Activated CD4-positive, alpha-beta T cell treated with anti-CD3 and anti-CD28 coated beads for 24 hours (primary cell): ENCODE measurements around the gene TMEM108.

Experiments used
- DNase-seq, 2 donors: peaks; one replicate each; pipeline ENCODE4 v3.0.0-alpha.2; 2020; ENCODE audit warnings: low read depth in 2 of 2

The TMEM108 gene

DNA sequence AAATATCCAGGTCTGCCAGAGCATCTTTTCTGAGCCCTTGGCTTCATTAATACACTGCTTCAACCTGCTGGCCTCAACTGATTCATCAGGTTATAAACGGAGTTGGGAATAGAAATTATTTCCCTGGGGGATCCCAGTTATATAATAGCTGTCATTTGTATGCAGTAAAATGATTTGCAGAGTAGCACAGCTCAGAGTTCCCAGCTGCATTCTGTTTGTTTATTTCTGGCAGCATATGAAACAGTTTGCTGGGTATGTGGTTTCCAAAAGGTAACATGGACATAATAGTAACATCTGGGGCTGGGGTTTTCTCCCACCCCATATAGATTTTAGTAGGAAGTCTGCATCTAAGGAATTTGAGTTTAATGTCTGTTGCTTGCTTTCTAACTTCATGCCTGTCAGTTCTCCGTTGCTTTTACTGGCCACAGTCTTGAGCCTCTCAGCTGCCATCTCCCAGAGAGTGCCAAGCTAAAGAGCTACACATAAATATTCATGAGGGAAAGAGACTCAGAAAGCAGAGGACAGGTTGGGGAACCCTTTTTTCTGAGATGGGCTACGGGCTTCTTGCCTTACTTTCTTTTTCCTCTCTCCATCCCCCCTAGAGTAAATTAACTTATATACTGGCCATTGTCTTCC, 124.6 kb downstream of the TMEM108 start:
- no peak for DNase-seq

DNA sequence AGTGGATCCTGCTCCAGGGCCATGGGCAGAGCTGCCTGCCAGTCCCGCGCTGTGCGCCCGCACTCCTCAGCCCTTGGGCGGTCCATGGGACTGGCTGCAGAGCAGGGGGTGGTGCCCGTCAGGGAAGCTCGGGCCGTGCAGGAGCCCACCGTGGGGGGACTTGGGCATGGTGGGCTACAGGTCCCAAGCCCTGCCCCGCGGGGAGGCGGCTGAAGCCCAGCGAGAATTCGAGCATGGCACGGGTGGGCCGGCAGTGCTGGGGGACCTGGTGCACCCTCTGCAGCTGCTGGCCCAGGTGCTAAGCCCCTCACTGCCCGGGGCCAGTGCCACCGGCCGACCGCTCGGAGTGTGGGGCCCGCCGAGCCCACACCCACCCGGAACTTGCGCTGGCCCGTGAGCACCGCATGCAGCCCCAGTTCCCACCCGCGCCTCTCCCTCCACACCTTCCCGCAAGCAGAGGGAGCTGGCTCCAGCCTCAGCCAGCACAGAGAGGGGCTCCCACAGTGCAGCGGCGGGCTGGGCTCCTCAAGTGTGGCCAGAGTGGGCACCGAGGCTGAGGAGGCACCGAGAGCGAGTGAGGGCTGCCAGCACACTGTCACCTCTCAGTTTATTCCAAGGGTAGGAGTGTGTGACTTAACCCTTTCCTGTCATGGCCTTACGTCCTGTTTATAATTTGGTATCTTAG, 129.3 kb downstream of the TMEM108 start:
- no peak for DNase-seq

DNA sequence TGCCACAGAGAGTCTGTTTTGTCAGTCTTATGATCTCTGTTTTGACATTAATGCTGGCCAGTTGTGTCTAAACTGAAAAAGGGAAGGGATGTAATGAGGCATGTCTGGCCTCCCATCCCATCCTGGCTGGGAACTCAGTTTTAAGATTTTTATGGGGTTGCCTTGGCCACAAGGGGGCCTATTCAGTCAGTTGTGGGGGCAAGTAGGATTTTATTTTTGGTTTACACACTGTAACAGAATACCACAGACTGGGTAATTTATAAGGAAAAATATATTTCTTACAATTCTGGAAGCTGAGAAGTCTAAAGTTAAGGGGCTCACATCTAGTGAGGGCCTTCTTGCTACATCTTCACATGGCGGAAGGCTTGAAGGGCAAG, 129.8 kb downstream of the TMEM108 start:
- no peak for DNase-seq

DNA sequence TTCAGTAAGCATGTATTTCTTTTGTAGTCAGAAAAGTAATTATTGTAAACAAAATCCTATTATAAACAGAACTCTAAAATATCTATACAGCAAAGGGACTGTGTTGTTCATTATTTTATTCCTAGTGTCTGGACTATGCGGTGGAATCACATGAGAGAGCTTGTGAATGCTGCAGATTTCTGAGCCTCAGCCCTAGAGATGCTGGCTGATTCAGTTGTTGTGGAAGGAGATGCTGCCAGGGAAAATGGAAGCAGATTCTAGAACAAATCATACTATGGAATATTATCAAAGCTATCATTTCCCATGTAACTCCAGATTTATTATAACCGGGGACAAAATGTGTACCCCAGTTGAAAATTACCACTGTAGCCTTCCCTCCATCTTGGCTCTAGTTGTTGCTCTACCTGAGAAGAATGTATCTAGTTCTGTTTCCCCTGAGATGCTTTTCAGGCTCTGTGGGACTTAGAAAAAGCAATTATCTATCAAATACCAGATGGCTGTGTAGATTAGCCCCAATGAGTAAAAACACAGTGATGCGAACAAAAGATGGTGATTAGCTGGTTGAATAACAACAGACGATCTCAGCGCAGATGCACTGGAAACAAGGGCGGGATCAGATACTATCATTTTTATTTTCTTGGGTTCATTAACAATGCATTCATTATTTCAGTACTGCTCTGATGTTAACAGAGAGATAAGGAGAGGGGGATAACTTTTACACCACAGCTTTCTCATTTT, 131.3 kb downstream of the TMEM108 start:
- DNase-seq = no peak

DNA sequence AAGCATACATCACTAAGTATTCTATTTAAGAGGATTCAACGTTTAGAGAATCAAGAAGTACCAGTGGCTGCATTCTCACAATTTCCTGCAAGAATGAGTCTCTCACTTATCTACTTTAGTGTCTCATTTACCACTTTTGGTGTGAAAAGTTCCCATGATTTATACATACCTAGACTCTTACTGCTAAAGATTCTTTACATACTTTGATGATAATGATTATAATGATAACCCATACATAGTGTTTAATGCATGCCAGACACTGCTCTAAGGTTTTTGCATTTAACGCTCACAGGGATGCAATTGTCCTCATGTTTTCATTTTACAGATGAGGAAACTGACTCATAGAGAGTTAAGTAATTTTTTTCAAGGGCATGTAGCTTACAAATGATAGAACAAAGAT, 133.6 kb downstream of the TMEM108 start:
- no peak for DNase-seq

DNA sequence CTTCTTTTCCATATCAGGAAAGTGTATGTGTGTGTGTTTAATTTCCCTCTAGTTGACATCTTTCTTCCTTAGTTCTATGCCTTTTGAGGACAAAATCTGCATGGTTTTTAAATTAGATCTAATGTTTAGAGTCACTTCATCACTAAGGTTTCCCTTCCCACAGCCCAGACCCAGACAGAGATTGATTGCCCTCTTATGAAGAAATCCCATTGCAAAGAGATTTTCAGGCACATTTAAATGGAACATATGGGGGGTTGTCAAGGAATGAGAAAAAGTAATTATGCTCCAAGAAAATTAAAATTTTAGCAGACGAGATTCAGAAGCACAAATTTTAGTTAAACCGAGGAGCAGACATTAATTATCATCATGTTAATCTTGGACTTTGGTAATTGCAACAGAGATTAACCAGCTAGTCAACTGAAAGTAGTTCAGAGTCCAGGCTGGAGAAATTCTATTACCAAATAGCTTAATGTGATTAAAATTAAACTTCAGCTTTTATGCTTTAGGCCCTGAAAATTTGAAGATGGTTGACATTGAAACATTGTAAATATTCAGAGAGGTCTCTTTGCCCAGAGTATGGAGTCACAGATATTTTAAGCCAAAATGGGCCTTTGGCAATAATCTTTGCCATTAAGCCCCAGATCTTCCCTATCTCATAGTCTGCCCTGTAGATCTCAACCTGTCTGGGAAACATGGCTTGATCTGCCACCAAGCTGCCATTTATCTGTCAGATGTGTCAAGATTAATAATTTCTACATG, 143.4 kb downstream of the TMEM108 start:
- DNase-seq = no peak

DNA sequence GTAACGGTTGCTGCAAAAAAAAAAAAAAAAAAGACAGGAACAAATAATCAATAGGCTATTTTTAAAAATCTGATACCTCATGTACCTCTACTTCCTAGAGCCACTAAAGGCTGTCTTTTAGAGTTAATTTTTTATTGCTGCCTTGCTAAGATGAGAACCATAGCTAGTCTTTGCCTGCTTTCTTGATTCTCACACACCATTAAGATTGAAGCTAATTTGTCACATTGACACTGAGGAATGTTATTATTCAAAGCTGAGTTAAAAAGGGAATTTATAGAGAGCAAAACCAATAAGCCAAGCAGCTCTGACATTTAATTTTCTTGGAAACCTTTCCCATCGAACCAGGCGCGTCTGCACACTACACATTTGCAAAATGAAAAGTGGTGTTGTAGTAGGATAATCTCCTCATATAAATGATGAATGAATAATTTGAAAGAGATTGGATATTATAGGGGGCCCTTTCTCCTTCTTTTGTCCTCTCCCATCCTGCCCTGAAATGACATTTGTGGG, 149.7 kb downstream of the TMEM108 start:
- no peak for DNase-seq

DNA sequence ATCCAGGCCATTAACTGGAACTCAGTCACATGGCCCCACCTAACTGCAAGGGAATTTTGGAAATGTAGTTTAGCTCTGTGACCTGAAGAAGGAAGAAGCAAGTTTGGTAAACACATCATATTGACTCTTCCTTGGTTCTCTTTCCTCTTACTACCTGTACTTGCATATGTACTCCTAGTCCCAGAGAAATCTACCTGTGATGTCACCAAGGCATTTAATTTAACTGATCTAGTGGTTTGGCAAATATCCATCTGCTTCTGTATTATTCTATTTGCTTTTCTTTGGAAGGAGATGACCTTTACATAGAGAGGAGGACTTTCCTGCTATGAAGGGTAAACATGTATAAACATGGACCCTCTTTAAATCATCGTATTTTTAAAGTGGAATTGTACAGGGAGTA, 150.8 kb downstream of the TMEM108 start:
- DNase-seq = no peak

DNA sequence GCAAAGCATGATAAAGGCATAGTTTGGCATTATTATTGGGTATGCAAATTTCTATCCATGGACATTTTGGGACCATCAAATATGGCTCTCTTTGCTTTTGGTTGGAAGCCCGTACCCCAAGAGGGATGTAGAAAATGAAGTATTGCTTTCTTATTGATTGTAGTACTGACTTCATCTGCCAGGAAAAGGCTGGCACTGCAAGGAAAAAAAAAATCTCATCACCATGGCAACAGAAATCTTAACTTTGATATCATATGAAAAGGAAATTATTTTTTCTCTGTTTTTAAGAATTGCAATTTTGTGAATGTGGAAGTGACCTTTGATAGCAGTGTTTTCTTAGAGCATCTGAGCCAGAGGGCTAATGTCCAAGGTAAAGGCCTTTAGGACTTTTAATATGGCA, 151.7 kb downstream of the TMEM108 start:
- no peak for DNase-seq

DNA sequence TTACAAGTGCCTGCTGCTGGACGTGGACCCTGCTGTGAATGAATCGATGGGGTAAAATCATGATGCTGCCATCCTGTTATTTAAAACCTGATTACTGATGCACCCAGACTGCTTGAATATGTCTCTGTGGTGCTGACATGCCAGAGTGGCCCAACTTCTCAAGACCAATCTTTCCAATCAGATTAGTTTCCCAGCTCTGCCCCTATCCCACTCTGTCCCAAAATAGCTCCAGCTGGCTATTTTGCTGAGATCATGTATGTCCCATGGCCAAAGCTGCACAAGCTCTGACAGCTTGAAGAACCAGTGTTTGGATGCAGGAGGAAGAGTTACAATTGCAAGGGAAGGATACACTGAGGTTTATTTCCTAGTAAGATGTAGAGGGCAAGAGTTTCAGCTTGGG, 153.6 kb downstream of the TMEM108 start:
- no peak for DNase-seq

DNA sequence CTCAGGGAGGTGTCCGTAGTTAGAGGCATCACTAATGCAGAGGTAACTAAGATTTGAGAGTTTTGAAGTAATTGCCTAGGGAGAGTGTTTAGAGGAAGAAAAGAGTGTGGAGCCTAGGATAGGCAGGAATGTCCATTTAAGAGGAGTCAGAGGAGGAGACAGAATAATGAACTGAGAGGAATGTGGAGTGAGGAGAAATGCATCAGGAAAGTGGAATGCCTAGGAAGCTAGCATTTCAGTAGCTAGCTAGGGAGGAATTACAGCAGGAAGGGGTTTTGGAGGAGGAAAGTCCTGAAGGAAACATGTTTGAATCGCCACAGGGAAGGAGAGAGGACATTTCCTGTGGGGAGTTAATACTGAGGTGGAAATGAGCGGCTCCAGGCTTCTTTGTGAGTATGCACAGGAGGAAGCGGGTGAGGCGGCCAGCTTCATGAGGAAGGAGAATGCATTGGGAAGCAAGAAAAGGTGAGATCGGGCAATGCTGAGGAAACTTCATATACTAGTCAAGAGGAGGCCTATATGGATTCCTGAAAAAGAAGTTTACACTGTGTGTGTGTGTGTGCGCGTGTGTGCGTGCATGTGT, 154.3 kb downstream of the TMEM108 start:
- no peak for DNase-seq

DNA sequence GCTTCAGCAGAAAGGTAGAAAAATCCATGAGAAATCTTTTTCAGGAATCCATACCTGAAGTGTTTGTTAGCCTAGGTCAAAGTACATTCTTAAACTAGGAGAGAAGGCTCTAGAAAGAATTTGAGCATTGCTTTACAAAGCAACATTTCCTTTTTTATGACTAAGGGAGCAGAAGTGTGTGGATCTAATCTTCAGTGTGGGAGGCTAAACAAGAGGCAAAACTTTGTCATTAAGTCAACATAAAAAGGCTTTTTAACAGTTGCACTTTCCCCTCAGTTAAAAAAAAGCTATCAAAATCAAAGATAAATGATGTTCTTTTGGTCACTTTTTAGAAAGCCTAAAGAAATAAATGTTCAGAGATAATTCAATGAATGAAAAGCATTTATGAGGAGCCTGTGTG, 154.8 kb downstream of the TMEM108 start:
- no peak for DNase-seq

DNA sequence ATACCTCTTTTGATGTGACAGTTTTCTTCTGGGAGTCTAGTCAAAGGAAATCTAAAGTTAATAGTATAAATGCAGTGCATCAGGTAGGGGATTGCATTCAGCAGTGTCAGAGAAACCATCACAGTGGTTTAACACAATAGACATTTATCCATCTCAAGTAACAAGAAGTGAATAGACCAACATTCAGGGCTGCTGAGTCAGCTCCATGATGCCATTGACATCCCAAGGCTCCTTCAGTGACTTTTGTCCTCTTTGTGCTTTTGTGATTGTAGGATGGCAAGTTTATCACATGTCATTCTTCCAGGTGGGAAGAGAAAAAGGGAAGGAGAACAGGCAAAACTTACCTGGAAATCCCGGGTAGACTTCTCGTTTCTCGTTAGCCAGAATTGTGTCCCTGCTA, 158.3 kb downstream of the TMEM108 start:
- no peak for DNase-seq

DNA sequence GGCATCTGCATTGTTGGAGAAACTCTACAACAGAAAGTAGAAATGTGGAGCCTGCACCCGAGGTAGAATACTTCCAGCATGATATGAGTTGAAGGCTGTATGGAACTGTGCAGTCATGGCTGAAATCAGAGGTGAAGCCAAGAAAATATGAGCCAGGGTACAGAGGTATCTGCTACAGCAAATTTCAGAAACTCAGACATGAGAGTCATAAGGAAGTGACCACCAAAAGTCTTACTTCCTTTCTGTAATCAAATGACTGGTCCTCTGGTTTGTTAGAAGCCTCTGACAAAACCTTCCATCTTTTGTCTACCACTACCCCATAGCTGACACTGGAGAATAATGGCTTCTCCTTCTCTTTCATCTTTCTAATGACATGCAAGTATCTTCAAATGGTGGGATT, 159.4 kb downstream of the TMEM108 start:
- no peak for DNase-seq

DNA sequence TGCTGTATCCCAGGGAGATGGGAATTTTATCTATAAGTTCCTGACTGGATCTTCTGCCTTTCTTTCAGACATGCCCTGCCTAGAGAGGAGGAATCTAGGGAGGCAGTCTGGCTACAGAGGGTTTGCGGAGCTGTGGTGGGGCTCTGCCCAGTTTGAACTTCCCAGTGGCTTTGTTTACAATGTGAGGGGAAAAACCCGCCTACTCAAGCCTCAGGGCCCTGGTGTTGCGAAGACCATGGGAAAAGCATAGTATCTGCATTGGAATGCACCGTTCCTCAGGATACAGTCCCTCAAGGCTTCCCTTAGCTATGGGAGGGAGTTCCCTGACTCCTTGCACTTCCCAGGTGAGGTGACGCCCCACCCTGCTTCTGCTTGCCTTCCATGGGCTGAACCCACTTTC, 168.7 kb downstream of the TMEM108 start:
- no peak for DNase-seq

DNA sequence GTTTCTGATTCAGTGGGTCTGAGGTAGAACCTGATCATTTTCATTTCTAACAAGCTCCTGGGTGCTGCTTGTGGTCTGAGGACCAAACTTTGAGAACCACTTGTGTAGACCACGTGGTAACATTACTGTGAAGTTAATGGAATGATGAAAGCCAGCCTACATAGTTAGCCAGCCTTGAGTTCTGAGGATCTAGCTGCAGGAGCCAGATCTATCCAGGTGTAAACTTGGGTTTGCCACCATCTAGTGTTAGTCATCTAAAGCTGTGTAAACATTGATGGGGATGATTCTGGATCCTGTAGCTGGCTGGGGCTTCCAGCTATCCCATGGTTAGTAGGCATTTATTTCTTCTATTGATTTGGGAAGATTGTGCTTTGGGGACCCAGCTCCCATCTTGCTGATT, 170.0 kb downstream of the TMEM108 start:
- DNase-seq = no peak

DNA sequence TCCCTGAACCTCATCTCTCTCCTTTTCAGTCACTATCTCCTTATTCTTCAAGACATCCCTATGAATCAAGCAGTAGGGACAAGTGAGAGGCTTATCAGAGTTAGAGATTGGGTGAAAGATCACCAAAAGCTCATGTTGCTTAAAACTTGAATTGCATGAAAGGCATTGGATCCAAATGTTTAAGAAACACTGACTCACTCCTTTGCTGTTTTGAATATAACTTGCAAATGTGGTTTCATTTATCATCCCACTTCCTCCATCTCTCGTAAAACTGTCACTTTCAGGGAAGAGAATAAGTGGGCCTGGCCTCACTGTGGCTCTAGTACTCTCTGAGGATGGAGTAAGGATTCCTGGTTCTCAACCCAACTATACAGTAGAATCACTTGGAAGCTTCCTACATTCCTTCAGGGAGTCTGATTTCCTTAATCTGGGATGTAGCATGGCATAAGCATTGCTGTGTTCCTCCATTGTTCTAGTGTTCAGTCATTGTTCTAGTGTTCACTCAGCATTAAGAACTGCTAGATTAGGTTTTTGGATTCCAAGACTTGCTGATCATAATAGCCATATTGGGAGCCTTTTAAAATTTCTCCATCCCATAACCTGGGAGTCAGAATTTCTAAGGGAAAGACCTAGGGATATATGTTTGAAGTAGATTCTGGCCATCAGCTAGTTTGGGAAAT, 171.8 kb downstream of the TMEM108 start:
- no peak for DNase-seq

DNA sequence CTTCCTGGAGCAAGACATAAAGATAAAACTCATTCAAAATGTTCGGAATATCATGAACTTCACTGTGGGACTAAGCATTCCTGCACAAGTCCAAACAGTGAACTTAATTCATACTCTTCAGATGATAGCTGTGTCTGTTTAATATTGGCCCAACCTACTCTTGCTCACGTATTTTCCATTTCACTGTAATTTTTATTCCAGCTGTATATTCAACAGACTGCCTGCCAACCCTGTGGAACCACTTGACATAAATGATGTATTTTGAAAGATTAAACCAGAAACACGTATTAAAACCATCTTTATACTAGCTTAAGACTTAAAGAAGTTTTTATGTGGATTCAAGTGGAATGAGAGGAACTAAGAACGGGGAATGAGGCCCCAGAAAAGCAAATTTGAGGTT, 172.5 kb downstream of the TMEM108 start:
- DNase-seq = no peak

DNA sequence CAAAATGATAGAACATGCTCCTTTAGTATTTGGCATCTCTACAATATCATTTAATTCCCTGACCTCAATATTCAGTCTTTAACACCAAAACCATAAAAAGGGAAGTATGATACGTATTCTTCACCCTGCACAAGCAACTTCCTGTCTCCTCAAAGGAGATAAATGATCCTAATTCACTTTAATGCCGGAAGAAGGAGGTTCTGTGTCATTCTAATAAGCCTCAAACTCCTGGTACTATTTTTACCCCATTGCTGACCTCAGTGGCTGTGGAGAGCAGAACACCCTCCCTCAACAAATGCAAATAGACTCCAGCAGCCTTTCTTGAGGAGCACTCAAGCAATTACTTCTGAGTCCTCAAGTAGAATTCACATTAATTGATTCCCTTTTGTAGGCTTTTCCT, 173.3 kb downstream of the TMEM108 start:
- DNase-seq = no peak

DNA sequence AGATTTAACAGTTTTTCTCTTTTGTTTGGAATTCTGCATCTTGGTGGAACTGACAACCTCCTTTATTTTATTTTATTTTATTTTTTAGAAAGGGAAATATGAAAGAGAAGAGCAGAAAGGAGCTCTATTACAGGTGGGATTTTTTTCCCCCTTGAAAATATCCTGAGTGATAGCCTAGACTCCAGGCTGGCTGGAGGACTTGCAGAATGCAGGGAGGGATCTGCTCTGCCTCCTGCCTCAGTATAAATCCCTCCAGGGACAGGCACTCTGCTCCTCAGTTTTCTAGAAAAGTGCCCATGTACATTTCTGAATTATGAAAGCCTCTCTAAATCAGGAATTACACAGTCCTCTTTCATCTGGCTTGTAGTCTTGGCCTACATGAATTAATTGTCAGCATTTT, 173.7 kb downstream of the TMEM108 start:
- DNase-seq = no peak

DNA sequence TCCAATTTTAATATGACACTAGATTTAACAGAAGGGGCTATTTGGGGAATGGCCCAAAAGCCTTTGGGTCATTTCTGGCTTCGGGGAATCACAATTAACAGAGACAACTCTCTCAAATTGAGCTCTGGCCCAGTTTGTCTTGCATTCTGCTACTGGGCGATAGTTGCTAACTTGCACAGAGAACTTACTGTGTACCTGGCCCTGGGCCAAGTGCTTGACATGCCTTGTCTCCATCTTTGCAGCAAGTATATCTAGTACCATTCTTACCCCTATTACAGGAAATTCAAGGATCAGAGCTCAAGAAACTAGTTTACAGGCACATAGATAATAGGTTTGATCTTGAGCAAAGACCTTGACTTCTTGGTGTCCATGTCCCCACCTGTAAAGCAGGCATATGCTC, 175.7 kb downstream of the TMEM108 start:
- DNase-seq = no peak
